Measurements from ENCODE around the gene FOXJ2. TPM values are rescaled to one million over a fixed set of nuclear protein-coding genes. Genes with fewer than 3 reads are reported as not detected.

Gene FOXJ2
- total and polyA plus RNA-seq, 3 donors from 2014 or later, result 13.5 to 29.1 (median 25.3) TPM

DNA sequence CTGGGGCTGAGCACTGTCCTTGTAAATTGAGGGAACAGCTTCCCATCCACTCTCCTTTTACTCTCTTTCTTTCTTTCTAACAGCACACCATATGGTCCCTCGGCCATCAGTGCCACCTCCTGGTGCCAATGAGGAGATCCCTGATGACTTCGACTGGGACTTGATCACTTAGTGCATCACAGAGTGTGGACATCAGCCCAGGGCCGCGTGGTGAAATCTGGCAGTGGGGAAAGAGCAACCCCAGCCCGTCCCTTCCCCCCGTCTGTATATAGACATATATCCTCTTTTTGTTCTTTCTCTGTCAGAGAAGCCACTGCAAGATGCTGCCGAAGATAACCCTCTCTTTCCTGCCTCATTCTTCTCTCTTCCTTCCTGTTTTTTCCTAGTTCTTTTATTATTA, 20.2 kb downstream of the FOXJ2 start:
- WGBS, 2 donors, result 71 to 77% methylated on average over 7 of the region's 7 CpGs
- Histone ChIP-seq H3K36me3 (ENCODE audit: low read depth, missing control alignments) (no peaks in the 10 kb centered on the region), H3K4me1 (no peaks in the 10 kb centered on the region)

DNA sequence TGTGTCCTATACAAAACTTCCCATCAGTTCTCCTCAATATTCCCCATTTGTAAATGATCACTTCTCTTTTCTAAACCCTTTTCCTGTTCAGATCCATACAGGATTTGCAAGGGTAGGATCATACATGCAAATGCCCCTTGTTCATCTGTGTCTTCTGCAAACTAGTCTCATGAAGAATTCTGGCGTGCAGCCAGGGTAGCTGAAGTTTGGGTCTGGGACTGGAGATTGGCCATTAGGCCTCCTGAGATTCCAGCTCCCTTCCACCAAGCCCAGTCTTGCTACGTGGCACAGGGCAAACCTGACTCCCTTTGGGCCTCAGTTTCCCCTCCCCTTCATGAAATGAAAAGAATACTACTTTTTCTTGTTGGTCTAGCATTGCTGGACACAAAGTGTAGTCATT, 22.3 kb downstream of the FOXJ2 start:
- H3K4me3 ChIP-seq, result no peak overlapping the region
- DNase-seq, result no peak
- H3K9me3 ChIP-seq, result no peaks in the 10 kb centered on the region
- no peaks in the 10 kb centered on the region for H3K4me1 ChIP-seq
- TF ChIP-seq POLR2A (IDR thresholded peaks at IDR 0.05), result no peak
- TF ChIP-seq, protein P1, sequence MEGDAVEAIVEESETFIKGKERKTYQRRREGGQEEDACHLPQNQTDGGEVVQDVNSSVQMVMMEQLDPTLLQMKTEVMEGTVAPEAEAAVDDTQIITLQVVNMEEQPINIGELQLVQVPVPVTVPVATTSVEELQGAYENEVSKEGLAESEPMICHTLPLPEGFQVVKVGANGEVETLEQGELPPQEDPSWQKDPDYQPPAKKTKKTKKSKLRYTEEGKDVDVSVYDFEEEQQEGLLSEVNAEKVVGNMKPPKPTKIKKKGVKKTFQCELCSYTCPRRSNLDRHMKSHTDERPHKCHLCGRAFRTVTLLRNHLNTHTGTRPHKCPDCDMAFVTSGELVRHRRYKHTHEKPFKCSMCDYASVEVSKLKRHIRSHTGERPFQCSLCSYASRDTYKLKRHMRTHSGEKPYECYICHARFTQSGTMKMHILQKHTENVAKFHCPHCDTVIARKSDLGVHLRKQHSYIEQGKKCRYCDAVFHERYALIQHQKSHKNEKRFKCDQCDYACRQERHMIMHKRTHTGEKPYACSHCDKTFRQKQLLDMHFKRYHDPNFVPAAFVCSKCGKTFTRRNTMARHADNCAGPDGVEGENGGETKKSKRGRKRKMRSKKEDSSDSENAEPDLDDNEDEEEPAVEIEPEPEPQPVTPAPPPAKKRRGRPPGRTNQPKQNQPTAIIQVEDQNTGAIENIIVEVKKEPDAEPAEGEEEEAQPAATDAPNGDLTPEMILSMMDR (IDR thresholded peaks at IDR 0.05), result no peak
- intact Hi-C loops (cut with DNase I; ENCODE audit: low total_unique reads), result no loop called here
- no peaks in the 10 kb centered on the region for H3K36me3 ChIP-seq (ENCODE audit: low read depth, missing control alignments)
- no peak overlapping the region for H3K27ac ChIP-seq
- 90 to 94% methylated on average over 2 of the region's 2 CpGs for WGBS, 2 donors
- H3K27me3 ChIP-seq, result no peaks in the 10 kb centered on the region

More for the DNA sequence above, 20.2 kb downstream of the FOXJ2 start:
- Histone ChIP-seq H3K9me3 (no peaks in the 10 kb centered on the region), H3K27ac (no peak overlapping the region), H3K4me3 (no peak overlapping the region), H3K27me3 (no peaks in the 10 kb centered on the region)
- intact Hi-C loops (cut with DNase I; ENCODE audit: low total_unique reads), result no loop called here
- DNase-seq, result no peak
- no peak for TF ChIP-seq POLR2A (IDR thresholded peaks at IDR 0.05)

DNA sequence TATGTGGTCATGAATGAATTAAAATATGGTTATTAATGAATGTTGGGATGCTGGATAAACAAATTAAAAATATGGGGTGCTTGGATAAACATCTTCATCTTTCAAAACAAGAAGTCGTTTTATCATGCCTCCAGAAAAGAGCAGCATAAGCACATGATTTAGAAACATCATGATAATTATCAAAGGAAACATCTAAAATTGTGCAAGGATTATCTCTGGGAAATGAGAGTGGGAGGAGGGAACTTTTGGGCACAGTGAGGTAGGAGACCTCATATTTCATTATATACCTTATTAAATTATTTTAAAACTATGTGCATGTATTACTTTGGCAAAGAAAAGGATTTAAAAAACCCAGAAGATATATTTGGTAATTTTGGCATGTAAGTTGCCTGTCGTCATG, 24.8 kb downstream of the FOXJ2 start:
- H3K4me1 ChIP-seq, result no peaks in the 10 kb centered on the region

DNA sequence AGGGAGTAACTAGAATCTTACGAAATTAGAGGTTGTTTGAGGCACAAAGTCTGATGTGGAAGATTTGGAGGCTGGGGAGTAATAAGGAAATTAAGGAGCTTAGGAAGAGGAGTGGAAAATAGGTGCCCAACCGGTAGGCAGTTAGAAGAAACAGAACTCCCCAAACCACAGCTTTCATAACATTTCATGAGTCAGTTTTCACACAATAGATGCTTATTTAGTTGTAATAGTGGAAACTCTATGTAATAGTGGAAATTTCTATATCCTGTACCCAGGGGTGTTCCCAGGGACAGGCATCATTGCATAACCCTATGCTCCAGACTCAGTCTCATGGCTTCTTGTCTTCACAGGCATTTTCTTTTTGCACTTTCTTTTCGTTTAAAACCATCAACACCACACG, 25.3 kb downstream of the FOXJ2 start:
- intact Hi-C loops (cut with DNase I; ENCODE audit: low total_unique reads), result no loop called here
- no peak overlapping the region for H3K4me3 ChIP-seq
- TF ChIP-seq POLR2A (IDR thresholded peaks at IDR 0.05), result no peak
- TF ChIP-seq, protein P1 (IDR thresholded peaks at IDR 0.05), result no peak
- H3K9me3 ChIP-seq, result no peaks in the 10 kb centered on the region
- 72 to 82% methylated on average over 4 of the region's 4 CpGs for WGBS, 2 donors
- no peak overlapping the region for H3K27ac ChIP-seq
- no peaks in the 10 kb centered on the region for H3K36me3 ChIP-seq (ENCODE audit: low read depth, missing control alignments)
- H3K4me1 ChIP-seq, result no peaks in the 10 kb centered on the region
- DNase-seq, result no peak
- no peaks in the 10 kb centered on the region for H3K27me3 ChIP-seq

More for the DNA sequence above, 24.8 kb downstream of the FOXJ2 start:
- Histone ChIP-seq H3K27me3 (no peaks in the 10 kb centered on the region), H3K9me3 (no peaks in the 10 kb centered on the region), H3K4me3 (no peak overlapping the region), H3K27ac (no peak overlapping the region), H3K36me3 (ENCODE audit: low read depth, missing control alignments) (no peaks in the 10 kb centered on the region)
- intact Hi-C loops (cut with DNase I; ENCODE audit: low total_unique reads), result no loop called here
- TF ChIP-seq, protein P1 (IDR thresholded peaks at IDR 0.05), result no peak
- no peak for TF ChIP-seq POLR2A (IDR thresholded peaks at IDR 0.05)
- 71 to 82% methylated on average over 2 of the region's 2 CpGs for WGBS, 2 donors
- no peak for DNase-seq

DNA sequence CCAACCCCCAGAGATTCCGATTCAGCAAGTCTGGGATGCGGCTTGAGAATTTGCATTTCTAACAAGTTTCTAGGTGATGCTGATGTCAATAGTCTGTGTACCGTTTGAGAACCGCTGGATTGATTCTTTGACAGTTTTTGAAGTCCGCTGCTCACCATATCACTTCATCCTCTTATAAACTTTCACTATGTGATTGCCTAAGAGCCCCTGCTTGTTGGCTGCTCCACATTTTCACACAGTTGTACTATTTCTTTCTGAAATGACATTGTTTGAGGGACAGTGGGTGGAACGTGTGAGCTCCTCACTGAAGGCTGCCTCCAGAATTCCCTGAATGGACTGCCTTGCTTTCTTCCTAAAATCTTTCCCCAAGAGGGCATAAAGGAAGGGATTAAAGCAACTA, 26.0 kb downstream of the FOXJ2 start:
- Histone ChIP-seq H3K27ac (no peak overlapping the region), H3K4me1 (no peaks in the 10 kb centered on the region), H3K9me3 (no peaks in the 10 kb centered on the region), H3K27me3 (no peaks in the 10 kb centered on the region), H3K36me3 (ENCODE audit: low read depth, missing control alignments) (no peaks in the 10 kb centered on the region), H3K4me3 (no peak overlapping the region)
- 78 to 79% methylated on average over 6 of the region's 6 CpGs for WGBS, 2 donors
- no peak for DNase-seq
- TF ChIP-seq, protein P1 (IDR thresholded peaks at IDR 0.05), result no peak
- TF ChIP-seq POLR2A (IDR thresholded peaks at IDR 0.05), result no peak
- intact Hi-C loops (cut with DNase I; ENCODE audit: low total_unique reads), result no loop called here
